ENCODE data around the gene PSAPL1.

Gene PSAPL1

GRCh38 chr4:7394681-7395451 lies 39.9 kb downstream of the PSAPL1 start:
- no peak for TF ChIP-seq EGR1 (IDR thresholded peaks at IDR 0.05)

- TF ChIP-seq USF1 (IDR thresholded peaks at IDR 0.05), result no peak
- TF ChIP-seq CREB1 (IDR thresholded peaks at IDR 0.05; ENCODE audit: low read depth), result no peak
- no peak for TF ChIP-seq YY1 (IDR thresholded peaks at IDR 0.05; ENCODE audit: low read depth)
- TF ChIP-seq EP300 (IDR thresholded peaks at IDR 0.05; ENCODE audit: borderline replicate concordance), result no peak
- no peak for TF ChIP-seq REST (IDR thresholded peaks at IDR 0.05; ENCODE audit: low read depth)
- TF ChIP-seq CEBPB (IDR thresholded peaks at IDR 0.05), result no peak
- TF ChIP-seq TCF12 (IDR thresholded peaks at IDR 0.05; ENCODE audit: low read depth), result no peak
- no peak for TF ChIP-seq ZBTB7A (IDR thresholded peaks at IDR 0.05; ENCODE audit: low read depth)
- no peak for TF ChIP-seq TEAD4 (IDR thresholded peaks at IDR 0.05)
- no peak for TF ChIP-seq EGR1 (IDR thresholded peaks at IDR 0.05)
- no peak for TF ChIP-seq TAF1 (IDR thresholded peaks at IDR 0.05; ENCODE audit: low read depth)
- no peak for TF ChIP-seq MAX (IDR thresholded peaks at IDR 0.05)
- no peak for TF ChIP-seq FOXM1 (IDR thresholded peaks at IDR 0.05; ENCODE audit: borderline replicate concordance, low read depth)
- no peak for TF ChIP-seq NFIC (IDR thresholded peaks at IDR 0.05)
- no peak for TF ChIP-seq RAD21 (IDR thresholded peaks at IDR 0.05; ENCODE audit: low read depth)
Observed at GRCh38 chr4:7393601-7394575, 40.8 kb downstream of the PSAPL1 start.

GRCh38 chr4:7392438-7393421 lies 42.0 kb downstream of the PSAPL1 start:
- TF ChIP-seq ZBTB7A (IDR thresholded peaks at IDR 0.05; ENCODE audit: low read depth) (no peak), TAF1 (IDR thresholded peaks at IDR 0.05; ENCODE audit: low read depth) (no peak), TCF12 (IDR thresholded peaks at IDR 0.05; ENCODE audit: low read depth) (no peak), RAD21 (IDR thresholded peaks at IDR 0.05; ENCODE audit: low read depth) (no peak), TEAD4 (IDR thresholded peaks at IDR 0.05) (no peak), YY1 (IDR thresholded peaks at IDR 0.05; ENCODE audit: low read depth) (no peak), EGR1 (IDR thresholded peaks at IDR 0.05) (no peak), CREB1 (IDR thresholded peaks at IDR 0.05; ENCODE audit: low read depth) (no peak), CEBPB (IDR thresholded peaks at IDR 0.05) (no peak), MAX (IDR thresholded peaks at IDR 0.05) (no peak), FOXM1 (IDR thresholded peaks at IDR 0.05; ENCODE audit: borderline replicate concordance, low read depth) (no peak), NFIC (IDR thresholded peaks at IDR 0.05) (no peak), REST (IDR thresholded peaks at IDR 0.05; ENCODE audit: low read depth) (no peak), EP300 (IDR thresholded peaks at IDR 0.05; ENCODE audit: borderline replicate concordance) (no peak), USF1 (IDR thresholded peaks at IDR 0.05) (no peak)

- TF ChIP-seq NFIC (IDR thresholded peaks at IDR 0.05), result no peak
- no peak for TF ChIP-seq CREB1 (IDR thresholded peaks at IDR 0.05; ENCODE audit: low read depth)
- no peak for TF ChIP-seq ZBTB7A (IDR thresholded peaks at IDR 0.05; ENCODE audit: low read depth)
- no peak for TF ChIP-seq REST (IDR thresholded peaks at IDR 0.05; ENCODE audit: low read depth)
- TF ChIP-seq EGR1 (IDR thresholded peaks at IDR 0.05), result no peak
- no peak for TF ChIP-seq CEBPB (IDR thresholded peaks at IDR 0.05)
- no peak for TF ChIP-seq FOXM1 (IDR thresholded peaks at IDR 0.05; ENCODE audit: borderline replicate concordance, low read depth)
- TF ChIP-seq YY1 (IDR thresholded peaks at IDR 0.05; ENCODE audit: low read depth), result no peak
- no peak for TF ChIP-seq TEAD4 (IDR thresholded peaks at IDR 0.05)
- TF ChIP-seq USF1 (IDR thresholded peaks at IDR 0.05), result no peak
- no peak for TF ChIP-seq MAX (IDR thresholded peaks at IDR 0.05)
- no peak for TF ChIP-seq TAF1 (IDR thresholded peaks at IDR 0.05; ENCODE audit: low read depth)
- no peak for TF ChIP-seq TCF12 (IDR thresholded peaks at IDR 0.05; ENCODE audit: low read depth)
- TF ChIP-seq EP300 (IDR thresholded peaks at IDR 0.05; ENCODE audit: borderline replicate concordance), result no peak
Observed at GRCh38 chr4:7391637-7392437, 42.9 kb downstream of the PSAPL1 start.
